SK-N-SH (cell line): ENCODE data around the gene CPAMD8. TPM values are rescaled to one million over a fixed set of nuclear protein-coding genes. Genes with fewer than 3 reads are reported as not detected.

ENCODE experiments used
- CTCF ChIA-PET: fragments of 300-600, 350-600 bp; formaldehyde crosslinking; extraction: SDS; loops from one replicate; lab custom pipeline; 2021; lab: Yijun Ruan, JAX
- POLR2A ChIA-PET: fragments of 350-600 bp; sonication (Branson Sonifier 250); formaldehyde crosslinking; extraction: SDS; loops from one replicate; lab custom pipeline; 2020; ENCODE audit warnings: antibody characterized with exemption, inconsistent platforms; lab: Yijun Ruan, JAX
- DNase-seq: peaks from one replicate; pipeline ENCODE4 v3.0.0; 2012
- H2AFZ ChIP-seq: fragments of 200-600 bp; sonication (generic); 2 replicates; pipeline ENCODE4 v1.8.1; 2016; ENCODE audit warnings: antibody characterized with exemption, mild to moderate bottlenecking, low read depth
- H3F3A ChIP-seq: fragments of 200-600 bp; sonication (generic); replicated peaks from 2 replicates; pipeline ENCODE3; 2016; ENCODE audit warnings: antibody characterized with exemption, mild to moderate bottlenecking; ENCODE audit not compliant: insufficient read depth
- H3K27ac ChIP-seq, 2 experiments: fragments of 200-500 bp in 1 of 2; fragments of 200-600 bp in 1 of 2; sonication (Bioruptor generic) in 1 of 2; sonication (generic), shearing (Covaris generic) in 1 of 2; 2 replicates each; pipeline versions ENCODE4 v1.5.1 to v1.6.1; 2014 to 2016; ENCODE audit warnings: low read depth in 2 of 2, inconsistent platforms in 1 of 2, low read length in 1 of 2, mild to moderate bottlenecking in 1 of 2, mixed read lengths in 1 of 2
- H3K27me3 ChIP-seq: fragments of 200-600 bp; sonication (generic), shearing (Covaris generic); 2 replicates; pipeline ENCODE4 v1.6.1; 2016; ENCODE audit warnings: mixed run types; ENCODE audit not compliant: insufficient read depth
- H3K36me3 ChIP-seq, 2 experiments: fragments of 200-500 bp in 1 of 2; fragments of 200-600 bp in 1 of 2; sonication (Bioruptor generic) in 1 of 2; sonication (generic) in 1 of 2; replicated peaks in 1 of 2; 2 replicates each; pipeline versions ENCODE3 to v1.5.1; 2014 to 2016; ENCODE audit warnings: low read length in 1 of 2, mild to moderate bottlenecking in 1 of 2; ENCODE audit not compliant: insufficient read depth in 2 of 2, control insufficient read depth in 1 of 2
- H3K4me1 ChIP-seq, 2 experiments: fragments of 200-500 bp in 1 of 2; fragments of 200-600 bp in 1 of 2; sonication (Bioruptor generic) in 1 of 2; sonication (generic), shearing (Covaris generic) in 1 of 2; 2 replicates each; pipeline versions ENCODE4 v1.5.1 to v1.6.1; 2014 to 2016; ENCODE audit warnings: low read depth in 1 of 2, low read length in 1 of 2, mixed run types in 1 of 2; ENCODE audit not compliant: insufficient read depth in 2 of 2, control insufficient read depth in 1 of 2
- H3K4me2 ChIP-seq: fragments of 200-600 bp; sonication (generic), shearing (Covaris generic); 2 replicates; pipeline ENCODE4 v1.6.1; 2017; ENCODE audit warnings: mixed run types
- H3K4me3 ChIP-seq, 2 experiments: fragments of 200-500 bp in 1 of 2; fragments of 200-600 bp in 1 of 2; sonication (Bioruptor generic) in 1 of 2; sonication (generic), shearing (Covaris generic) in 1 of 2; 2 replicates each; pipeline versions ENCODE4 v1.5.1 to v1.8.1; 2014 to 2016; ENCODE audit warnings: low read depth in 2 of 2, inconsistent platforms in 1 of 2, low read length in 1 of 2, mild to moderate bottlenecking in 1 of 2, mixed read lengths in 1 of 2, moderate library complexity in 1 of 2
- H3K79me2 ChIP-seq: fragments of 200-600 bp; sonication (generic); 2 replicates; pipeline ENCODE4 v1.8.1; 2017; ENCODE audit warnings: mild to moderate bottlenecking; ENCODE audit not compliant: insufficient read depth
- H3K9ac ChIP-seq: fragments of 200-600 bp; sonication (generic); 2 replicates; pipeline ENCODE4 v1.6.1; 2017; ENCODE audit warnings: mixed run types
- H3K9me2 ChIP-seq: fragments of 200-600 bp; sonication (generic); 2 replicates; pipeline ENCODE4 v1.6.1; 2017; ENCODE audit warnings: mixed run types
- H3K9me3 ChIP-seq: fragments of 200-600 bp; sonication (generic); 2 replicates; pipeline ENCODE4 v1.6.1; 2017; ENCODE audit warnings: mixed run types, mild to moderate bottlenecking, moderate library complexity
- H4K20me1 ChIP-seq: fragments of 200-600 bp; sonication (generic); 2 replicates; pipeline ENCODE4 v1.6.1; 2017; ENCODE audit warnings: mild to moderate bottlenecking, mixed run types; ENCODE audit not compliant: insufficient read depth
- ELF1 ChIP-seq: IDR thresholded peaks from 2 replicates; pipeline ENCODE4 v1.4.0; 2012
- EP300 ChIP-seq, 2 experiments: IDR thresholded peaks; 2 replicates each; pipeline versions ENCODE4 v1.4.0 to v1.6.1; 2012; ENCODE audit warnings: borderline replicate concordance in 1 of 2, low read depth in 1 of 2, low read length in 1 of 2
- EZH2phosphoT487 ChIP-seq: fragments of 200-600 bp; sonication (generic); IDR thresholded peaks from 2 replicates; pipeline ENCODE4 v1.6.1; 2017; ENCODE audit warnings: low read depth, mixed run types, mild to moderate bottlenecking, antibody characterized with exemption, moderate library complexity, borderline replicate concordance
- FOXM1 ChIP-seq: IDR thresholded peaks from 2 replicates; pipeline ENCODE4 v1.4.0; 2012; ENCODE audit warnings: low read depth, mild to moderate bottlenecking
- GABPA ChIP-seq: IDR thresholded peaks from 2 replicates; pipeline ENCODE4 v1.4.0; 2012; ENCODE audit warnings: low read depth, mild to moderate bottlenecking
- GATA2 ChIP-seq: sonication (generic); formaldehyde crosslinking; IDR thresholded peaks from 2 replicates; pipeline ENCODE4 v1.5.0; 2020; ENCODE audit warnings: mild to moderate bottlenecking, missing genetic modification reagents
- IRF3 ChIP-seq: fragments of 150-350 bp; IDR thresholded peaks from 2 replicates; pipeline ENCODE4 v1.6.1; 2016; ENCODE audit warnings: mild to moderate bottlenecking, low read depth, low read length
- JUND ChIP-seq: IDR thresholded peaks from 2 replicates; pipeline ENCODE4 v1.4.0; 2012
- MXI1 ChIP-seq: IDR thresholded peaks from 2 replicates; pipeline ENCODE4 v1.6.1; 2012; ENCODE audit warnings: mild to moderate bottlenecking, low read depth, low read length, improper control_type of control experiment
- POLR2AphosphoS5 ChIP-seq: IDR thresholded peaks from 2 replicates; pipeline ENCODE4 v1.6.1; 2012; ENCODE audit warnings: low read depth, low read length
- RCOR1 ChIP-seq: fragments of 150-350 bp; IDR thresholded peaks from 2 replicates; pipeline ENCODE4 v1.6.1; 2017; ENCODE audit warnings: antibody characterized with exemption, low read length
- RFX5 ChIP-seq: IDR thresholded peaks from 2 replicates; pipeline ENCODE4 v1.6.1; 2012; ENCODE audit warnings: mild to moderate bottlenecking, improper control_type of control experiment, low read length
- TCF12 ChIP-seq: IDR thresholded peaks from 2 replicates; pipeline ENCODE4 v1.4.0; 2012
- TEAD4 ChIP-seq: IDR thresholded peaks from 2 replicates; pipeline ENCODE4 v1.4.0; 2012; ENCODE audit warnings: mild to moderate bottlenecking, borderline replicate concordance; ENCODE audit not compliant: insufficient read depth
- WGBS: methylation state at CpG from one replicate; pipeline ENCODE4 v1.1.6; 2017; ENCODE audit warnings: low lambda C conversion rate; 5-methylcytosine and 5-hydroxymethylcytosine counted together
- polyA plus RNA-seq, 3 experiments: library from polyadenylated mRNA; depleted of rRNA; stranded (reverse); fragments of >200 nt; gene quantifications; 2 replicates each; pipeline ENCODE4 v1.2.3, GENCODE V29; 2012
- TF ChIP-seq, protein P1 (sequence below): IDR thresholded peaks from 2 replicates; pipeline ENCODE4 v1.4.0; 2012; ENCODE audit warnings: low read depth, borderline replicate concordance
- TF ChIP-seq, protein P2 (sequence below): IDR thresholded peaks from 2 replicates; pipeline ENCODE4 v1.6.1; 2012; ENCODE audit warnings: mild to moderate bottlenecking, low read depth, low read length, moderate library complexity
- TF ChIP-seq, protein P3 (sequence below): IDR thresholded peaks from 2 replicates; pipeline ENCODE4 v1.4.0; 2012; ENCODE audit warnings: low read depth, borderline replicate concordance
- TF ChIP-seq, protein P4 (sequence below): IDR thresholded peaks from 2 replicates; pipeline ENCODE4 v1.4.0; 2012; ENCODE audit warnings: low read depth

The CPAMD8 gene
- polyA plus RNA-seq, 1 of the 3 experiments (the other 2 are of a cell fraction), result 1.2 TPM

DNA sequence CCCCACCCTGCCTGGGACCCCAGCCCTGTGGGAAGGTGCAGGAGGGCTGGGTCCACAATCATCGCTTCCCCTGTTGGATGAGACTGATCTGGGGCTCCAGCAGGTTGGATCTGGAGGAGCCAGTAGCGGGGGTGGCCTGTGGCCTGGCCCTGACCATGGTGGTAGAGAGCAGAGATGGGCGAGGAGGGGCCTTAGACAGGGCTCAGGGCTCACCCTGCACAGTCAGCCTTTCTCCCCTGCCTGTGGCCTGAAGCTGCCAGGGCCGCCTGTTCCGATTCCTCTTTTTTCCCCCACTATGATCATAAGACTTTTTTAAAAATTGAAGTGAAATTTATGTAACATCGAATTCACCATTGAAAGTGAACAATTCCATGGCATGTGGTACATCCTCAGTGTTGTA lies 179.2 kb downstream of the CPAMD8 start:
- Histone ChIP-seq H3K36me3 (peaks cover 31 to 52% of the 10 kb centered on the region in 2 experiments), H3K9me2 (no peaks in the 10 kb centered on the region), H3K9ac (no peak overlapping the region), H3K4me3 (no peak overlapping the region), H3K27me3 (no peaks in the 10 kb centered on the region), H3K9me3 (no peaks in the 10 kb centered on the region), H3K79me2 (peaks cover 2% of the 10 kb centered on the region; the same call in 1 of the 2 replicates), H3K4me2 (no peak overlapping the region), H3F3A (peaks cover 10% of the 10 kb centered on the region), H3K4me1 (peaks cover 0 to 11% of the 10 kb centered on the region in 2 experiments; a peak in 1 of 4 replicates), H3K27ac (no peak overlapping the region), H4K20me1 (0 out of 2 replicates have a peak, but pooled peaks cover 8% of the 10 kb centered on the region), H2AFZ (no peak overlapping the region)
- no peak for DNase-seq
- 97% methylated on average over 3 of the region's 6 CpGs for WGBS
- ChIA-PET POLR2A (no interaction called here), CTCF (no interaction called here)
- TF ChIP-seq, protein P1, sequence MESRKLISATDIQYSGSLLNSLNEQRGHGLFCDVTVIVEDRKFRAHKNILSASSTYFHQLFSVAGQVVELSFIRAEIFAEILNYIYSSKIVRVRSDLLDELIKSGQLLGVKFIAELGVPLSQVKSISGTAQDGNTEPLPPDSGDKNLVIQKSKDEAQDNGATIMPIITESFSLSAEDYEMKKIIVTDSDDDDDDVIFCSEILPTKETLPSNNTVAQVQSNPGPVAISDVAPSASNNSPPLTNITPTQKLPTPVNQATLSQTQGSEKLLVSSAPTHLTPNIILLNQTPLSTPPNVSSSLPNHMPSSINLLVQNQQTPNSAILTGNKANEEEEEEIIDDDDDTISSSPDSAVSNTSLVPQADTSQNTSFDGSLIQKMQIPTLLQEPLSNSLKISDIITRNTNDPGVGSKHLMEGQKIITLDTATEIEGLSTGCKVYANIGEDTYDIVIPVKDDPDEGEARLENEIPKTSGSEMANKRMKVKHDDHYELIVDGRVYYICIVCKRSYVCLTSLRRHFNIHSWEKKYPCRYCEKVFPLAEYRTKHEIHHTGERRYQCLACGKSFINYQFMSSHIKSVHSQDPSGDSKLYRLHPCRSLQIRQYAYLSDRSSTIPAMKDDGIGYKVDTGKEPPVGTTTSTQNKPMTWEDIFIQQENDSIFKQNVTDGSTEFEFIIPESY, result no peak
- TF ChIP-seq IRF3 (no peak), POLR2AphosphoS5 (no peak), MXI1 (no peak), EZH2phosphoT487 (no peak), FOXM1 (no peak), TCF12 (no peak), GATA2 (CRISPR knock-in tag) (no peak), EP300 (IDR thresholded peaks at IDR 0.05; ENCODE audit: borderline replicate concordance in 1 of 2, low read depth in 1 of 2, low read length in 1 of 2) (no peak), ELF1 (no peak), RCOR1 (no peak), JUND (no peak), TEAD4 (no peak), RFX5 (no peak), GABPA (no peak)
- TF ChIP-seq, protein P2, sequence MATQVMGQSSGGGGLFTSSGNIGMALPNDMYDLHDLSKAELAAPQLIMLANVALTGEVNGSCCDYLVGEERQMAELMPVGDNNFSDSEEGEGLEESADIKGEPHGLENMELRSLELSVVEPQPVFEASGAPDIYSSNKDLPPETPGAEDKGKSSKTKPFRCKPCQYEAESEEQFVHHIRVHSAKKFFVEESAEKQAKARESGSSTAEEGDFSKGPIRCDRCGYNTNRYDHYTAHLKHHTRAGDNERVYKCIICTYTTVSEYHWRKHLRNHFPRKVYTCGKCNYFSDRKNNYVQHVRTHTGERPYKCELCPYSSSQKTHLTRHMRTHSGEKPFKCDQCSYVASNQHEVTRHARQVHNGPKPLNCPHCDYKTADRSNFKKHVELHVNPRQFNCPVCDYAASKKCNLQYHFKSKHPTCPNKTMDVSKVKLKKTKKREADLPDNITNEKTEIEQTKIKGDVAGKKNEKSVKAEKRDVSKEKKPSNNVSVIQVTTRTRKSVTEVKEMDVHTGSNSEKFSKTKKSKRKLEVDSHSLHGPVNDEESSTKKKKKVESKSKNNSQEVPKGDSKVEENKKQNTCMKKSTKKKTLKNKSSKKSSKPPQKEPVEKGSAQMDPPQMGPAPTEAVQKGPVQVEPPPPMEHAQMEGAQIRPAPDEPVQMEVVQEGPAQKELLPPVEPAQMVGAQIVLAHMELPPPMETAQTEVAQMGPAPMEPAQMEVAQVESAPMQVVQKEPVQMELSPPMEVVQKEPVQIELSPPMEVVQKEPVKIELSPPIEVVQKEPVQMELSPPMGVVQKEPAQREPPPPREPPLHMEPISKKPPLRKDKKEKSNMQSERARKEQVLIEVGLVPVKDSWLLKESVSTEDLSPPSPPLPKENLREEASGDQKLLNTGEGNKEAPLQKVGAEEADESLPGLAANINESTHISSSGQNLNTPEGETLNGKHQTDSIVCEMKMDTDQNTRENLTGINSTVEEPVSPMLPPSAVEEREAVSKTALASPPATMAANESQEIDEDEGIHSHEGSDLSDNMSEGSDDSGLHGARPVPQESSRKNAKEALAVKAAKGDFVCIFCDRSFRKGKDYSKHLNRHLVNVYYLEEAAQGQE, result no peak
- TF ChIP-seq, protein P3, sequence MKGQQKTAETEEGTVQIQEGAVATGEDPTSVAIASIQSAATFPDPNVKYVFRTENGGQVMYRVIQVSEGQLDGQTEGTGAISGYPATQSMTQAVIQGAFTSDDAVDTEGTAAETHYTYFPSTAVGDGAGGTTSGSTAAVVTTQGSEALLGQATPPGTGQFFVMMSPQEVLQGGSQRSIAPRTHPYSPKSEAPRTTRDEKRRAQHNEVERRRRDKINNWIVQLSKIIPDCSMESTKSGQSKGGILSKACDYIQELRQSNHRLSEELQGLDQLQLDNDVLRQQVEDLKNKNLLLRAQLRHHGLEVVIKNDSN, result no peak
- TF ChIP-seq, protein P4, sequence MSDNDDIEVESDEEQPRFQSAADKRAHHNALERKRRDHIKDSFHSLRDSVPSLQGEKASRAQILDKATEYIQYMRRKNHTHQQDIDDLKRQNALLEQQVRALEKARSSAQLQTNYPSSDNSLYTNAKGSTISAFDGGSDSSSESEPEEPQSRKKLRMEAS, result no peak
